ENCODE results near the gene FRMD1.

GRCh38 chr6:168016176-168016620 lies 62.8 kb downstream of the FRMD1 start:
- TF ChIP-seq CTCF (IDR thresholded peaks at IDR 0.05; ENCODE audit: poor library complexity) (no peak), EZH2 (IDR thresholded peaks at IDR 0.05; ENCODE audit: borderline replicate concordance) (no peak)

Measured in hepatocyte (in vitro differentiated cells).